Omental fat pad (tissue), 4 donors: ENCODE data around the gene TUT4. TPM values are rescaled to one million over a fixed set of nuclear protein-coding genes. Genes with fewer than 3 reads are reported as not detected.

ENCODE experiments used
- ATAC-seq: fragments of 150-250 bp; one replicate; pipeline ENCODE4 v1.9.1; 2016; ENCODE audit warnings: mild to moderate bottlenecking, moderate library complexity; ENCODE audit not compliant: low FRiP score
- DNase-seq: peaks from one replicate; pipeline ENCODE4 v3.0.0-alpha.2; 2019; ENCODE audit warnings: low spot score
- CTCF ChIP-seq, 3 donors: fragments of 450-650 bp; IDR thresholded peaks; one replicate each; pipeline ENCODE4 v1.5.1; 2016 to 2017; ENCODE audit warnings: antibody characterized with exemption in 3 of 3, mild to moderate bottlenecking in 3 of 3, moderate library complexity in 2 of 3
- total RNA-seq, 4 donors: library from RNA; depleted of rRNA; stranded (reverse); fragments of >200 nt; gene quantifications; one replicate each; pipeline ENCODE4 v1.1.0, GENCODE V29; 2016

The TUT4 gene
- total RNA-seq, 4 donors from 2014 or later: 26.2 to 56.4 (median 42.4) TPM

- DNase-seq (no peak), ATAC-seq (no peak)
- TF ChIP-seq CTCF (IDR thresholded peaks at IDR 0.05): no peak
These were observed 48.2 kb downstream of the TUT4 start for GRCh38 chr1:52504720-52505119.

- DNase-seq (no peak), ATAC-seq (no peak)
- no peak for TF ChIP-seq CTCF (IDR thresholded peaks at IDR 0.05)
These were observed 49.2 kb downstream of the TUT4 start for GRCh38 chr1:52503706-52504105.

- TF ChIP-seq CTCF (IDR thresholded peaks at IDR 0.05): no peak
- ATAC-seq (no peak), DNase-seq (peak; percentile 31)
These were observed 50.1 kb downstream of the TUT4 start for GRCh38 chr1:52502789-52503188.

GRCh38 chr1:52487632-52488031 is 65.3 kb downstream of the TUT4 start:
- no peak for TF ChIP-seq CTCF (IDR thresholded peaks at IDR 0.05)
- ATAC-seq (no peak), DNase-seq (no peak)

GRCh38 chr1:52482326-52483004 is 70.4 kb downstream of the TUT4 start:
- DNase-seq (no peak), ATAC-seq (no peak)
- no peak for TF ChIP-seq CTCF (IDR thresholded peaks at IDR 0.05)

GRCh38 chr1:52479076-52479475 is 73.8 kb downstream of the TUT4 start:
- no peak for ATAC-seq
- no peak for DNase-seq
- TF ChIP-seq CTCF (IDR thresholded peaks at IDR 0.05): no peak

GRCh38 chr1:52477876-52478275 is 75.0 kb downstream of the TUT4 start:
- ATAC-seq: no peak
- TF ChIP-seq CTCF (IDR thresholded peaks at IDR 0.05): no peak
- no peak for DNase-seq
